Measurements from ENCODE around the gene SIN3A. TPM values are rescaled to one million over a fixed set of nuclear protein-coding genes. Genes with fewer than 3 reads are reported as not detected.

Gene SIN3A
- total RNA-seq, 1 experiment from 2014 or later = 24.9 TPM

GRCh38 chr15:75367006-75367405 lies 84.5 kb downstream of the SIN3A start:
- Histone ChIP-seq H3K36me3 (ENCODE audit: low read depth, low read length) (peaks cover 31% of the 10 kb centered on the region), H3K4me1 (ENCODE audit: insufficient read depth, low read length) (peaks cover 16% of the 10 kb centered on the region), H3K27ac (ENCODE audit: low read length) (no peak overlapping the region), H3K4me2 (ENCODE audit: low read length) (peak overlapping the region; percentile 99), H3K4me3 (ENCODE audit: low read length) (peak overlapping the region; percentile 87), H3K9ac (ENCODE audit: low read length) (peak overlapping the region; percentile 33; the same call in 1 of the 2 replicates), H3F3A (ENCODE audit: low read length, unreplicated experiment) (no peaks in the 10 kb centered on the region), H2AFZ (ENCODE audit: low read length) (no peak overlapping the region), H3K79me2 (ENCODE audit: low read length) (peaks cover 29% of the 10 kb centered on the region; the same call in 1 of the 2 replicates), H3K27me3 (ENCODE audit: low read length) (no peaks in the 10 kb centered on the region), H3K9me3 (ENCODE audit: low read length) (no peaks in the 10 kb centered on the region), H4K20me1 (ENCODE audit: low read length) (no peaks in the 10 kb centered on the region), H3K9me2 (replicated peaks; ENCODE audit: low read length) (no peaks in the 10 kb centered on the region)
- intact Hi-C loops (cut with micrococcal nuclease) = loop anchor here (10.0 kb wide), 1 partner anchor 278 kb away; the partner anchor contains the start of genes IMP3 and SNX33
- no peak for DNase-seq
- POLR2A ChIA-PET (ENCODE audit: unreplicated experiment) = no interaction called here
- CTCF ChIA-PET = interaction anchor here (0.6 to 1.3 kb wide), 2 partner anchors 60 to 85 kb away, joined by 5 to 6 read pairs; partner anchors contain the start of gene SIN3A
- no peak for ATAC-seq
- TSS peak; percentile 28 for BruUV-seq (replicated peaks)
- TF ChIP-seq EZH2 (IDR thresholded peaks at IDR 0.05; ENCODE audit: low read length, unreplicated experiment) (no peak), EZH2phosphoT487 (IDR thresholded peaks at IDR 0.05; ENCODE audit: borderline replicate concordance, low read length) (no peak), CTCF (conservative IDR thresholded peaks at IDR 0.05; ENCODE audit: low read depth, low read length) (no peak)

- H3K9me3 ChIP-seq (ENCODE audit: low read length) = no peaks in the 10 kb centered on the region
- H3K36me3 ChIP-seq (ENCODE audit: low read depth, low read length) = peaks cover 23% of the 10 kb centered on the region
- no peak for TF ChIP-seq CTCF (conservative IDR thresholded peaks at IDR 0.05; ENCODE audit: low read depth, low read length)
- TF ChIP-seq EZH2phosphoT487 (IDR thresholded peaks at IDR 0.05; ENCODE audit: borderline replicate concordance, low read length) = no peak
- TF ChIP-seq EZH2 (IDR thresholded peaks at IDR 0.05; ENCODE audit: low read length, unreplicated experiment) = no peak
- H2AFZ ChIP-seq (ENCODE audit: low read length) = no peak overlapping the region
- BruUV-seq (replicated peaks) = no TSS peak
- H3K4me3 ChIP-seq (ENCODE audit: low read length) = no peak overlapping the region
- H3K79me2 ChIP-seq (ENCODE audit: low read length) = peaks cover 29% of the 10 kb centered on the region; the same call in 1 of the 2 replicates
- no peak for DNase-seq
- intact Hi-C loops (cut with micrococcal nuclease) = loop anchor here (10.0 kb wide), 1 partner anchor 279 kb away; the partner anchor contains the start of genes IMP3 and SNX33
- no peak overlapping the region for H3K27ac ChIP-seq (ENCODE audit: low read length)
- ATAC-seq = no peak
- no peaks in the 10 kb centered on the region for H3F3A ChIP-seq (ENCODE audit: low read length, unreplicated experiment)
- no peaks in the 10 kb centered on the region for H3K27me3 ChIP-seq (ENCODE audit: low read length)
- POLR2A ChIA-PET (ENCODE audit: unreplicated experiment) = no interaction called here
- H3K4me2 ChIP-seq (ENCODE audit: low read length) = no peak overlapping the region
- no peak overlapping the region for H3K9ac ChIP-seq (ENCODE audit: low read length)
- no peaks in the 10 kb centered on the region for H4K20me1 ChIP-seq (ENCODE audit: low read length)
- peaks cover 16% of the 10 kb centered on the region for H3K4me1 ChIP-seq (ENCODE audit: insufficient read depth, low read length)
- H3K9me2 ChIP-seq (replicated peaks; ENCODE audit: low read length) = no peaks in the 10 kb centered on the region
- CTCF ChIA-PET = no interaction called here
These were observed 85.3 kb downstream of the SIN3A start for GRCh38 chr15:75366163-75366562.

- Histone ChIP-seq H3K9me2 (replicated peaks; ENCODE audit: low read length) (no peaks in the 10 kb centered on the region), H3K4me3 (ENCODE audit: low read length) (no peak overlapping the region), H4K20me1 (ENCODE audit: low read length) (no peaks in the 10 kb centered on the region), H3K4me1 (ENCODE audit: insufficient read depth, low read length) (peaks cover 16% of the 10 kb centered on the region), H2AFZ (ENCODE audit: low read length) (no peak overlapping the region), H3K4me2 (ENCODE audit: low read length) (no peak overlapping the region), H3K27ac (ENCODE audit: low read length) (no peak overlapping the region), H3K9ac (ENCODE audit: low read length) (no peak overlapping the region), H3K9me3 (ENCODE audit: low read length) (no peaks in the 10 kb centered on the region), H3K36me3 (ENCODE audit: low read depth, low read length) (peaks cover 12% of the 10 kb centered on the region), H3F3A (ENCODE audit: low read length, unreplicated experiment) (no peaks in the 10 kb centered on the region), H3K27me3 (ENCODE audit: low read length) (no peaks in the 10 kb centered on the region), H3K79me2 (ENCODE audit: low read length) (peaks cover 24% of the 10 kb centered on the region; the same call in 1 of the 2 replicates)
- CTCF ChIA-PET = no interaction called here
- BruUV-seq (replicated peaks) = no TSS peak
- TF ChIP-seq EZH2phosphoT487 (IDR thresholded peaks at IDR 0.05; ENCODE audit: borderline replicate concordance, low read length) (no peak), EZH2 (IDR thresholded peaks at IDR 0.05; ENCODE audit: low read length, unreplicated experiment) (no peak), CTCF (conservative IDR thresholded peaks at IDR 0.05; ENCODE audit: low read depth, low read length) (no peak)
- POLR2A ChIA-PET (ENCODE audit: unreplicated experiment) = no interaction called here
- intact Hi-C loops (cut with micrococcal nuclease) = loop anchor here (10.0 kb wide), 1 partner anchor 280 kb away; the partner anchor contains the start of genes IMP3 and SNX33
- ATAC-seq (no peak), DNase-seq (no peak)
These were observed 86.6 kb downstream of the SIN3A start for GRCh38 chr15:75364881-75365280.

All from PC-3 (cell line).